Trophoblast cell (in vitro differentiated cells and primary cell): ENCODE data around the gene CCNK.

Experiments used
- DNase-seq, 2 donors: peaks; one replicate each; pipeline ENCODE4 v3.0.0-alpha.2; 2016
- H2AFZ ChIP-seq: 2 replicates; pipeline ENCODE4 v1.6.1; 2013; ENCODE audit warnings: low read length, moderate library complexity, mild to moderate bottlenecking; ENCODE audit not compliant: insufficient read depth, poor library complexity
- H2AK5ac ChIP-seq: 2 replicates; pipeline ENCODE4 v1.6.1; 2013; ENCODE audit warnings: mild to moderate bottlenecking, low read length
- H2BK120ac ChIP-seq: 2 replicates; pipeline ENCODE4 v1.6.1; 2013; ENCODE audit warnings: low read length, mild to moderate bottlenecking, moderate library complexity; ENCODE audit not compliant: insufficient read depth, poor library complexity
- H2BK12ac ChIP-seq: 2 replicates; pipeline ENCODE4 v1.6.1; 2013; ENCODE audit warnings: mild to moderate bottlenecking, low read length, moderate library complexity
- H2BK5ac ChIP-seq: 2 replicates; pipeline ENCODE4 v1.6.1; 2013; ENCODE audit warnings: low read length, low read depth, moderate library complexity, mild to moderate bottlenecking; ENCODE audit not compliant: poor library complexity
- H3K14ac ChIP-seq: 2 replicates; pipeline ENCODE4 v1.6.1; 2013; ENCODE audit warnings: mild to moderate bottlenecking, low read length
- H3K18ac ChIP-seq: 2 replicates; pipeline ENCODE4 v1.6.1; 2013; ENCODE audit warnings: mild to moderate bottlenecking, low read length
- H3K23ac ChIP-seq: 2 replicates; pipeline ENCODE4 v1.6.1; 2013; ENCODE audit warnings: low read length
- H3K27ac ChIP-seq: 2 replicates; pipeline ENCODE4 v1.5.1; 2013; ENCODE audit warnings: low read depth, mild to moderate bottlenecking, inconsistent platforms, low read length, moderate library complexity
- H3K27me3 ChIP-seq: 2 replicates; pipeline ENCODE4 v1.6.1; 2013; ENCODE audit warnings: inconsistent platforms, mild to moderate bottlenecking, low read length, moderate library complexity; ENCODE audit not compliant: insufficient read depth
- H3K36me3 ChIP-seq, 2 experiments: 1 replicate in 1 of 2; 2 replicates in 1 of 2; pipeline ENCODE4 v1.6.1; 2013; ENCODE audit warnings: low read length in 2 of 2, mild to moderate bottlenecking in 2 of 2, moderate library complexity in 1 of 2; ENCODE audit not compliant: insufficient read depth in 2 of 2, control insufficient read depth in 1 of 2
- H3K4ac ChIP-seq: 2 replicates; pipeline ENCODE4 v1.6.1; 2013; ENCODE audit warnings: low read depth, mild to moderate bottlenecking, low read length, moderate library complexity
- H3K4me1 ChIP-seq, 2 experiments: 1 replicate in 1 of 2; 2 replicates in 1 of 2; pipeline ENCODE4 v1.6.1; 2013; ENCODE audit warnings: low read length in 2 of 2, mild to moderate bottlenecking in 2 of 2, moderate library complexity in 1 of 2; ENCODE audit not compliant: insufficient read depth in 2 of 2, control insufficient read depth in 1 of 2
- H3K4me2 ChIP-seq: 2 replicates; pipeline ENCODE4 v1.6.1; 2013; ENCODE audit warnings: inconsistent platforms, mild to moderate bottlenecking, low read length, moderate library complexity
- H3K4me3 ChIP-seq: 2 replicates; pipeline ENCODE4 v1.5.1; 2013; ENCODE audit warnings: mild to moderate bottlenecking, low read depth, low read length, inconsistent platforms
- H3K79me1 ChIP-seq: one replicate; pipeline ENCODE4 v1.6.1; 2013; ENCODE audit warnings: low read length
- H3K79me2 ChIP-seq: 2 replicates; pipeline ENCODE4 v1.6.1; 2013; ENCODE audit warnings: low read length, mild to moderate bottlenecking; ENCODE audit not compliant: control insufficient read depth, insufficient read depth, poor library complexity
- H3K9ac ChIP-seq: 2 replicates; pipeline ENCODE4 v1.6.1; 2013; ENCODE audit warnings: mild to moderate bottlenecking, low read length
- H3K9me3 ChIP-seq: 2 replicates; pipeline ENCODE4 v1.6.1; 2013; ENCODE audit warnings: low read depth, mild to moderate bottlenecking, control low read depth, inconsistent platforms, low read length; ENCODE audit not compliant: insufficient read depth
- H4K12ac ChIP-seq: 2 replicates; pipeline ENCODE4 v1.6.1; 2013; ENCODE audit warnings: low read depth, mild to moderate bottlenecking, low read length, moderate library complexity
- H4K8ac ChIP-seq: 2 replicates; pipeline ENCODE4 v1.6.1; 2013; ENCODE audit warnings: low read depth, mild to moderate bottlenecking, low read length, moderate library complexity
- H4K91ac ChIP-seq: one replicate; pipeline ENCODE4 v1.6.1; 2013; ENCODE audit warnings: low read depth, mild to moderate bottlenecking, low read length, moderate library complexity
- WGBS: extraction: QIAGEN DNeasy Blood & Tissue Kit; methylation state at CpG from one replicate; pipeline ENCODE4 v1.1.7; 2013; ENCODE audit warnings: missing lambda C conversion rate; ENCODE audit not compliant: insufficient read length, insufficient coverage; ENCODE audit errors: extremely low coverage; 5-methylcytosine and 5-hydroxymethylcytosine counted together

The CCNK gene

DNA sequence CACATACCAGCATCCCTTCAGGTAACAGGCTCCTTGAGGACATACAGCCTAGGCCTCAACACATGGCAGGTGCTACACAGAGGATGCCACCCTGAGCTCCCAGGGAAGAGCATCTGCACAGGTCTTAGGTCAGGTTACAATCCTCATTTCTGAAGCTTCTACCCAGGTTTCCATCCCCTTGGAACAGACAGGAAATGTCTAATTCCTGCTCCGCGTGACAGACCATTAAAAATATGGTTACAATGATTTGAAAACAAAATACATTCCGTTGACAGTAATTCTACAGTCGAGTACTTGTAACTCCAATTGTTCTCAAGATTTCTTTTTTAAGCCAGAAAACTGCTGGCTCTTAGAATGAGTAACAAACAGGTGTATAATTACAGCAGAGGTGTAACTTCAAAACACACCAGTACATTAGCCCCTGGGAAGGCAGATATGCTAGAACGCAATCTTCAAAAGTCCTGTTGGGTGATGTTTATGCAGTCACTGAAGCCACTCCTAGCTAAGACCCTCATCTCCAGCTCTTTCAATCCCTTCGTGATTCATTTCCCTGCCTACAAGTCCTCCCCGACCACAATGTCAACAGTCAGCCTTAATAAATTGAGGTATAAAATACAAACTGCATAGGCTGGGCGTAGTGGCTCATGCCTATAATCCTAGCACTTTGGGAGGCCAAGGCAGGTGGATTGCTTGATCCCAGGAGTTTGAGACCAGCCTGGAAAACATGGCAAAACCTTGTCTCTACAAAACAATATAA is 12.2 kb upstream of the CCNK start:
- Histone ChIP-seq H3K27me3 (no peaks in the 10 kb centered on the region), H3K4me2 (no peak overlapping the region), H3K4ac (peak overlapping the region; percentile 82), H3K4me1 (peaks cover 12 to 26% of the 10 kb centered on the region in 2 experiments), H3K18ac (no peak overlapping the region), H4K8ac (no peak overlapping the region), H2BK5ac (no peak overlapping the region), H2AK5ac (no peak overlapping the region), H4K12ac (no peak overlapping the region), H3K4me3 (no peak overlapping the region), H4K91ac (no peak overlapping the region), H2AFZ (no peak overlapping the region), H3K79me2 (peaks cover 16% of the 10 kb centered on the region), H3K23ac (no peak overlapping the region), H3K79me1 (no peaks in the 10 kb centered on the region), H3K27ac (no peak overlapping the region), H3K9ac (no peak overlapping the region), H3K9me3 (peaks cover 2% of the 10 kb centered on the region), H2BK12ac (no peak overlapping the region), H2BK120ac (no peak overlapping the region), H3K36me3 (peaks cover 14% of the 10 kb centered on the region in 2 experiments), H3K14ac (no peak overlapping the region)
- no peak for DNase-seq
- no CpG with 5 or more reads among the region's 8 CpGs for WGBS

DNA sequence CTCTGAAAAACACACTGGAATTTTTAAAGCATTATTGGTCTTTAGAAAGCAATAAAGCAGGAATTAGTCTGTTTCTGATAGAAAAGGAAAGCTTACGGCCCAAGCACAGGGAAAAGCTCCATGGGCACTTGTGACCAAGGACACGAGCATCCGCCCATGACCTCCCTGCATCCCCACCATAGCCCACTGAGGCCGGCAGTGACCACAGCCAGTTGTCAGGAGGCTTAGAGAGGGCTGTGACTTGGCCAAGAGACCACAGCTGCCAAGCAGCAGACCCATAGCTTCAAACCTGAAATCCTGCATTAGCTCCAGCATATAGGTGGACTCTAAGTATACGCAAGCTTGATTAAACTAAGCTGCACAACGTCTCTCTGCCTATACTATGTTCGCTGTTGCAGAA is 9.5 kb upstream of the CCNK start:
- Histone ChIP-seq H3K4me2 (no peak overlapping the region), H3K9me3 (peaks cover 2% of the 10 kb centered on the region), H3K4me3 (no peak overlapping the region), H3K4ac (peak overlapping the region; percentile 41), H3K9ac (no peak overlapping the region), H3K79me2 (peaks cover 13% of the 10 kb centered on the region), H3K14ac (no peak overlapping the region), H2BK5ac (no peak overlapping the region), H2AFZ (no peak overlapping the region), H3K4me1 (peaks cover 12 to 26% of the 10 kb centered on the region in 2 experiments), H3K27ac (no peak overlapping the region), H3K18ac (no peak overlapping the region), H2BK12ac (no peak overlapping the region), H3K27me3 (no peaks in the 10 kb centered on the region), H2AK5ac (no peak overlapping the region), H4K12ac (no peak overlapping the region), H2BK120ac (no peak overlapping the region), H3K79me1 (no peaks in the 10 kb centered on the region), H4K8ac (no peak overlapping the region), H3K23ac (no peak overlapping the region), H3K36me3 (peaks cover 0 to 2% of the 10 kb centered on the region in 2 experiments), H4K91ac (no peak overlapping the region)
- no CpG with 5 or more reads among the region's 7 CpGs for WGBS
- no peak for DNase-seq

DNA sequence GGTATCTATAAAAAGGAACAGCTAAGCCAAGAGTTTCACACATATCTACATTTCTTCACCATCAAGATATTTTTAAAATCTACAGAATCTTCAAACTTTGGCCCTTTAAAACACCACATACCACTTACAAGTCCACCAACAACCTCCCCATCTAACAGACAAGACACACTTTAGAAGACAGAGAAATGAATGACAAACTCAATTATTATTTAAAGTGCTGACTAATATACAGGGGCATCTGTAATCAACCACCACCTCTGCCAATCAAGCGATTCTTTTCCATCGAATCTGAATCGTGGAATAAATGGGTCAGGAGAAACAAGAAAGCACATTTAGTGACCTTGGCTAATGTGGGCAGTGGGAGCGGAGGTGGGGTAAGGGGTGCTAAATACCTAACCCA is 8.3 kb upstream of the CCNK start:
- Histone ChIP-seq H3K9ac (no peak overlapping the region), H3K79me1 (no peaks in the 10 kb centered on the region), H3K27ac (no peak overlapping the region), H3K9me3 (no peaks in the 10 kb centered on the region), H3K14ac (no peak overlapping the region), H2BK5ac (no peak overlapping the region), H2BK120ac (no peak overlapping the region), H3K4me1 (peaks cover 12 to 20% of the 10 kb centered on the region in 2 experiments), H4K12ac (no peak overlapping the region), H3K4me3 (no peak overlapping the region), H3K4ac (peak overlapping the region; percentile 67), H3K36me3 (peaks cover 0 to 2% of the 10 kb centered on the region in 2 experiments), H3K4me2 (no peak overlapping the region), H2AK5ac (no peak overlapping the region), H3K79me2 (peaks cover 13% of the 10 kb centered on the region), H4K8ac (no peak overlapping the region), H2AFZ (no peak overlapping the region), H3K18ac (no peak overlapping the region), H3K23ac (no peak overlapping the region), H3K27me3 (no peaks in the 10 kb centered on the region), H4K91ac (no peak overlapping the region), H2BK12ac (no peak overlapping the region)
- WGBS: no CpG with 5 or more reads among the region's 4 CpGs
- no peak for DNase-seq

DNA sequence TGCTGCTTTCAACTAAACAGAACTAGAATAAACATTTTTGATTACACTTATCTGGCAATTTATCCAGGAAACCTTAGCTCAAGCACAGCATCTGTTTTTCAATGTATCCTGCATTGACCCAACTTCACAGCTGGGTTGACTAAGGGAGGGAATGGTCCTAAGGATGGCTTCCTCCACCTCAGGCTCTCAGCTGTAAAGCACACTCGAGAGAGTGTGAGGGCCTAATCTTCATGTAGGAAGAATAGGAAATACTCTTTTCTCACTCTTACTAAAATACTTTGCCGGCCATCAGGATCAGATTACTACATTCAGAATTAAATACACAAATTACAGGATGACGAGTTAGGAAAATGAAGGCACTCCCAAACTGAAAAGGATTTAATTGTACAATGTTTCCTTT is 7.8 kb upstream of the CCNK start:
- H3K79me2 ChIP-seq: peaks cover 13% of the 10 kb centered on the region
- no peak overlapping the region for H3K9ac ChIP-seq
- H3K27ac ChIP-seq: no peak overlapping the region
- no peak overlapping the region for H3K23ac ChIP-seq
- no peak for DNase-seq
- no peak overlapping the region for H3K4me3 ChIP-seq
- H3K79me1 ChIP-seq: no peaks in the 10 kb centered on the region
- no peak overlapping the region for H4K12ac ChIP-seq
- H2BK5ac ChIP-seq: no peak overlapping the region
- H3K4me2 ChIP-seq: no peak overlapping the region
- H3K27me3 ChIP-seq: no peaks in the 10 kb centered on the region
- no peak overlapping the region for H2BK120ac ChIP-seq
- H2AK5ac ChIP-seq: no peak overlapping the region
- H3K36me3 ChIP-seq: peaks cover 0 to 2% of the 10 kb centered on the region in 2 experiments
- H4K8ac ChIP-seq: no peak overlapping the region
- no peak overlapping the region for H2BK12ac ChIP-seq
- no peaks in the 10 kb centered on the region for H3K9me3 ChIP-seq
- H3K4ac ChIP-seq: peak overlapping the region; percentile 39
- no CpG with 5 or more reads among the region's 3 CpGs for WGBS
- H2AFZ ChIP-seq: no peak overlapping the region
- no peak overlapping the region for H4K91ac ChIP-seq
- no peak overlapping the region for H3K14ac ChIP-seq
- no peak overlapping the region for H3K18ac ChIP-seq
- peaks cover 12 to 20% of the 10 kb centered on the region in 2 experiments for H3K4me1 ChIP-seq
